Stomach (tissue), 4 donors: Measurements from ENCODE around the gene CEP85L.

Source experiments
- CTCF ChIP-seq, 7 experiments: fragments of 450-650 bp in 4 of 7; fragments of 200-600 bp in 3 of 7; sonication (generic) in 3 of 7; IDR thresholded peaks; one replicate each; pipeline ENCODE4 v1.5.1; 2016 to 2019; ENCODE audit warnings: antibody characterized with exemption in 7 of 7, control low read depth in 2 of 7, mild to moderate bottlenecking in 1 of 7
- POLR2A ChIP-seq, 4 donors: fragments of 450-650 bp; IDR thresholded peaks; one replicate each; pipeline ENCODE4 v1.6.1; 2016; ENCODE audit warnings: antibody characterized with exemption in 4 of 4, control low read depth in 2 of 4, mild to moderate bottlenecking in 1 of 4, moderate library complexity in 1 of 4
- POLR2AphosphoS5 ChIP-seq, 3 donors: sonication (generic); formaldehyde crosslinking; IDR thresholded peaks; one replicate each; pipeline ENCODE4 v1.6.1; 2016; ENCODE audit warnings: antibody characterized with exemption in 3 of 3

- no peak for TF ChIP-seq POLR2A (IDR thresholded peaks at IDR 0.05)
- TF ChIP-seq CTCF (IDR thresholded peaks at IDR 0.05): no peak
- no peak for TF ChIP-seq POLR2AphosphoS5 (IDR thresholded peaks at IDR 0.05)
Observed at GRCh38 chr6:118444796-118445195, 206.6 kb downstream of the CEP85L start.
